ENCODE results near the gene CEP85L.
A peak's percentile ranks its signal among the peaks of the same experiment; 100 is the strongest.

The CEP85L gene

GRCh38 chr6:118577972-118578371 lies 73.4 kb downstream of the CEP85L start:
- no peak for DNase-seq (ENCODE audit: low spot score)

GRCh38 chr6:118574051-118574865 lies 77.1 kb downstream of the CEP85L start:
- no peak for DNase-seq (ENCODE audit: low spot score)

GRCh38 chr6:118571121-118571520 lies 80.3 kb downstream of the CEP85L start:
- DNase-seq (ENCODE audit: low spot score) = no peak

DNA sequence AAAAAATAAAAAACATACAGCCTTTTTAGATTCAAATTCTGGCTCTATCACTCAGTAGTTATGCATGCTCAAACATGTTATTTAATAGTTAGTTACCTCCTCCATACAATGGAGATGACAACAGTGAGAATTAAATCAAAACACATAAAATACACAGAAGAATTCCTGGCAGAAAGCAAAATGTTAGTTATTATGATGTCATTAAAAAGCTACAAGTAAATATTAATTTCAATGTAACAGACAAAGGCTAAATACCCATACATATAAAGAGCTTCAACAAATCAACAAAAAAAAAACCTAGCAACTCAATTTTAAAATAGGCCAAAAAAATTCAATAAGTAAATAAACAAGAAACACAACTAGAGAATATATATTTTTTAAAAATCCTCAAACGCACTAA lies 81.9 kb downstream of the CEP85L start:
- no peak for DNase-seq (ENCODE audit: low spot score)

DNA sequence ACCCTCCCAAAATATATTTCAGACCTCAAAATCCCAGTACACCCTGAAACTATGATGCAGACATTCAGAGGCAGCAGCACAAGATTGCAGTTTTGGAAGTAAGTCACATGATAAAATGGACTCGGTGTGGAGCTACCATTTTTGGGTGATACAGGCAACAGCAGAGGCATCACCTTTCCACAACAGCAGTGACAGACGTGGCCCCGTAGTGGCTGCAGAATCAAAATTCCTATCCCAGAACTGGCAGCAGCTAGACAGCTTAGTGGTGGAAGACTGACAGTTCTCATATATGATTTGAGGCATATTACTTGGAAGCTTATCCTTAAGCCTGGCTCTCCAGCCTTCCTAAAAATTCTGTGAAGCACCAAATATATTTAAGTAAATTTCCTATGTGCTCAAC lies 83.4 kb downstream of the CEP85L start:
- no peak for DNase-seq (ENCODE audit: low spot score)

DNA sequence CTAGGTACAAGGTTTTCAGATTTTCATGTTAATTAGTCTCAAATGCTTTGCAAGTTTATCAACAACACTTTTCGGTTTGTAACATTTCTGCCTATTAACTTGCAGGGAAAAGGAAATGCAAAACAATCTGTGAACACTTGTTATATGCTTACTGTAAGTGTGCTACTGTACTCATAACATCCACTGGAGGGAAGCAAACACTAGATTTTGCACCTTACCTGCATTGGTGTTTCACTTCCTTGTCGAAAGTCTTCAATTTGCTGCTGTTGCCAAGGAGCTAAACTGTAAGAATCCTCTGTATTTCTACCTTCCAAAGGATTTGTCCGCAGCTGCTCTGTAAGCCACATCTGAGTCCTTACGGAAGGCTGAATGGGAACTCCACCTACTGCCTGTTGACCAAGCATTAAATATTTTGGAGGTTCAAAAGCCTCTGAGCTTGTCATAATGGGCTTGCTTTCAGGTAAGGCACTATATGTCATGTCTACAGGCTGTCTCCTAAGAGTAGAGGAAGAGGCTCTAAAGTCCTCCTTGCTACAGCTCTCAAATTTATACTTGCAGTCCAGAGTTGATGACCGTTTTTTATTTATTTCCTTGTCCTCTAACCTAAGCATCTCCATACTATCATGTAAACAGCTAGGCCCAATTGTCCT lies 86.0 kb downstream of the CEP85L start:
- peak; percentile 9 for DNase-seq (ENCODE audit: low spot score)

DNA sequence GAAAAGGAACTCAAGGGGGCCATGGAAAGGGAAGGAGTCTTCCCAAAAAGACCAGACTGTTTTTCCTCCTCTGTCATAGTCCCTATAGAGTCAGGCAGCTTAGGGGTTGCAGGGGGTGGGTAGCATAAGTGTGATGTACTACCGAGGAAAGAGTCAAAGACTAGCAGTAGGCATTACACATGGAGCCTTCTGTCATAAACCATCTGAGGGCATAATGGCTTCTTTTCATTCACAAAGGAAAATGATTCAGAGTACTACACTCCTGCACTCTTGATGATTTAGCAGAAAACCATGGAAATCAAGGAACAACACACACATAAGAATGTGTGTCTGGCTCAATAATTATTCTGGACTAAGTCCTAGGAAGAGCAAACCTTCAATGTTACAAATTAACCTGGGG lies 88.4 kb downstream of the CEP85L start:
- DNase-seq (ENCODE audit: low spot score) = peak; percentile 25

GRCh38 chr6:118562248-118562647 lies 89.1 kb downstream of the CEP85L start:
- no peak for DNase-seq (ENCODE audit: low spot score)

DNA sequence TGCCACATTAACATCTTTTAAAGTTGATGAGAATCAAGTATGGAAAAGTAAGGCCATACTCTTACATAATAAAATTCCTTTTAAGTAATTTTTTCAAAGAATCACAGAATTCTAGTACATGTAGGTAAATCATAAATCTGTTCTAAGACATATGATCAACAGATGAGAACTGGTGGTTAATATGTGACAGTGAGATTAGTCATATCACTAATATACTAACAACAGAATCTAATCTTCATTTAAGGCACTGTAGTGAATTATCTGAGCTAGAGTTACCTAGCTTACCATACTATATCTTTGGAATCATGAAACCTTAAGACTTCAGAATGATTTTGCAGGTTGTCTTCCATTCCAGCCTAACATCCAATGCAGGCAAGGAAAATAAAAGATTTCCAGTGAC lies 91.7 kb downstream of the CEP85L start:
- DNase-seq (ENCODE audit: low spot score) = no peak

GRCh38 chr6:118558464-118559217 lies 92.8 kb downstream of the CEP85L start:
- no peak for DNase-seq (ENCODE audit: low spot score)

DNA sequence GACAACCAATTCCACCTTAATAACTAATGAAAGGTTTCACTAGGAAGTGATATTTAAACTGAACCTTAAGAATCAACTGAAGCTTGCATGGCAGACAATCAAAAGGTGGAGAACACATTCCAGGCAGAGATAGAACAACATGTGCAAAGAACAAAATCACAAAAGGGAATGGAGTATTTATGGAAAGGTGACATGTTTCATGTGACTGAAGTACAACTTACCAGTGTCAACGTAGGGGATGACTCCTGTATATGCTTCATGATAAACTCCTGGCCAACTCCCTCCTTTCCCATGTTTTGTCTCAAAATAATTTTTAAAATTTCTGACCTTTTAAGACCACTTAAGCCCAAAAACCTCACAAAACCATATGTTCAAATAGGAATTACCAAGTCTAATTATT lies 96.7 kb downstream of the CEP85L start:
- DNase-seq (ENCODE audit: low spot score) = no peak

DNA sequence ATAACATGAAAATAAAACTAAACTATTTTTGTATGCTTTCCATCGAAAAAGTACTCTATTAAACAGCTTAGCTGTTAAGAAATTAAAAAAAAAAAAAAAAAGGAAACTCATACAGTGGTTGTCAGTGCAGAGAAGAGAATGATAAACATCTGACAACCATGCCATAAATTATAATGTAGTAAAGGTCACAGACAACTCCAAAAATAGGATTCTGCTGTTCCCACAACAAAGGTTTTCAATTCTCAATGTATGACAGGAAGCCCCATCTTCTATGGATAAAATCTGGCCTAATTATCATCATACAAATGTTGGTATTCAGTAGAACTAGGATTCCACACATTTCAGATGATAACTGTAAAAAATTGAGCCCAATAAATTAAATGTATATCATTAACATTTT lies 98.3 kb downstream of the CEP85L start:
- no peak for DNase-seq (ENCODE audit: low spot score)

GRCh38 chr6:118551063-118552053 lies 100.0 kb downstream of the CEP85L start:
- DNase-seq (ENCODE audit: low spot score) = peak; percentile 67

- DNase-seq (ENCODE audit: low spot score) = no peak
Observed at GRCh38 chr6:118548613-118549012, 102.8 kb downstream of the CEP85L start.

- no peak for DNase-seq (ENCODE audit: low spot score)
Observed at GRCh38 chr6:118548136-118548535, 103.3 kb downstream of the CEP85L start, which contains the start of gene PLN. Gene PLN, plus strand, starts transcription at chr6:118548296. Its CDS starts 10,626 bp downstream, at chr6:118558922.

- DNase-seq (ENCODE audit: low spot score) = no peak
Observed at GRCh38 chr6:118546880-118547218, 104.5 kb downstream of the CEP85L start.

- DNase-seq (ENCODE audit: low spot score) = no peak
Observed at GRCh38 chr6:118546164-118546879, 105.1 kb downstream of the CEP85L start.

DNA sequence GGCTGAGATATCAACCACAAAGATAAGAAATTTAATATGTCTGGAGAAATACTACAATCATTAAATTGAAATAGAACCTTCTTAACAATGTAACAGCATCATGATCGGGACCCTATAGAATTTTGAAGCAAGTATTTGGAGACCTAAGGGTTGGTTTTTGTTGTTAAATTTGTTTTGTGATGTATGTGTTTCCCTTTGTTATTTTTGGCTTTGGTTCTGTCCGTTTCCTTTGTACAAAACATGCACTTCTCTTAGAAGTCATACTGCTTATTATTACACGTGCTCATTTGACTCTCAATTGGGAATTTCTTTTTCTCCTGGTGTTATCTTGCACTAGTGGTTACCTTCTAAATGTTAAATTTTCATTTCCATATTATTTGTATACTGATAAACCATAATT lies 107.3 kb downstream of the CEP85L start:
- DNase-seq (ENCODE audit: low spot score) = no peak

- DNase-seq (ENCODE audit: low spot score) = no peak
Observed at GRCh38 chr6:118542184-118542952, 109.0 kb downstream of the CEP85L start.

GRCh38 chr6:118537574-118537973 lies 113.8 kb downstream of the CEP85L start:
- no peak for DNase-seq (ENCODE audit: low spot score)
